DMS79 treated with DMSO at 0.1 percent for 48 hours (cell line): ENCODE measurements around the gene NFIA.

ENCODE experiments used
- DNase-seq: peaks from one replicate; lab custom pipeline; 2025; lab: John Stamatoyannopoulos, UW

Gene NFIA

GRCh38 chr1:61395146-61395800 is 312.9 kb downstream of the NFIA start:
- DNase-seq = no peak

GRCh38 chr1:61397495-61397894 is 315.1 kb downstream of the NFIA start:
- no peak for DNase-seq

GRCh38 chr1:61397935-61398334 is 315.6 kb downstream of the NFIA start:
- no peak for DNase-seq

GRCh38 chr1:61399199-61399598 is 316.8 kb downstream of the NFIA start:
- DNase-seq = no peak

- DNase-seq = peak; percentile 73
Measured at GRCh38 chr1:61400131-61400770, 317.9 kb downstream of the NFIA start.

GRCh38 chr1:61400997-61401396 is 318.6 kb downstream of the NFIA start:
- DNase-seq = no peak

- DNase-seq = no peak
Measured at GRCh38 chr1:61403679-61404596, 321.6 kb downstream of the NFIA start.

GRCh38 chr1:61404597-61405376 is 322.4 kb downstream of the NFIA start:
- DNase-seq = no peak

GRCh38 chr1:61406467-61406866 is 324.1 kb downstream of the NFIA start:
- no peak for DNase-seq

- DNase-seq = no peak
Measured at GRCh38 chr1:61412601-61413000, 330.2 kb downstream of the NFIA start.

- no peak for DNase-seq
Measured at GRCh38 chr1:61419196-61419595, 336.8 kb downstream of the NFIA start.

GRCh38 chr1:61419657-61420056 is 337.3 kb downstream of the NFIA start:
- no peak for DNase-seq

GRCh38 chr1:61420243-61420642 is 337.9 kb downstream of the NFIA start:
- DNase-seq = no peak

GRCh38 chr1:61420909-61421835 is 338.8 kb downstream of the NFIA start:
- no peak for DNase-seq

GRCh38 chr1:61423643-61424042 is 341.3 kb downstream of the NFIA start:
- no peak for DNase-seq

- no peak for DNase-seq
Measured at GRCh38 chr1:61424382-61424781, 342.0 kb downstream of the NFIA start.

- no peak for DNase-seq
Measured at GRCh38 chr1:61425040-61425439, 342.7 kb downstream of the NFIA start.

- DNase-seq = no peak
Measured at GRCh38 chr1:61426254-61426653, 343.9 kb downstream of the NFIA start.

- DNase-seq = no peak
Measured at GRCh38 chr1:61426885-61427284, 344.5 kb downstream of the NFIA start.

GRCh38 chr1:61427510-61427909 is 345.1 kb downstream of the NFIA start:
- DNase-seq = no peak

GRCh38 chr1:61428146-61428545 is 345.8 kb downstream of the NFIA start:
- DNase-seq = no peak
